NCI-H2107 treated with DMSO at 0.1 percent for 48 hours (cell line): ENCODE measurements around the gene TRPM5.

Source experiments
- DNase-seq: peaks from one replicate; lab custom pipeline; 2025; ENCODE audit not compliant: unreplicated experiment; lab: John Stamatoyannopoulos, UW

The TRPM5 gene

GRCh38 chr11:2421996-2422395, 22.3 kb downstream of the TRPM5 start:
- no peak for DNase-seq

GRCh38 chr11:2421226-2421994, 22.9 kb downstream of the TRPM5 start:
- no peak for DNase-seq

GRCh38 chr11:2420502-2421225, 23.6 kb downstream of the TRPM5 start:
- DNase-seq, result peak; percentile 14

DNA sequence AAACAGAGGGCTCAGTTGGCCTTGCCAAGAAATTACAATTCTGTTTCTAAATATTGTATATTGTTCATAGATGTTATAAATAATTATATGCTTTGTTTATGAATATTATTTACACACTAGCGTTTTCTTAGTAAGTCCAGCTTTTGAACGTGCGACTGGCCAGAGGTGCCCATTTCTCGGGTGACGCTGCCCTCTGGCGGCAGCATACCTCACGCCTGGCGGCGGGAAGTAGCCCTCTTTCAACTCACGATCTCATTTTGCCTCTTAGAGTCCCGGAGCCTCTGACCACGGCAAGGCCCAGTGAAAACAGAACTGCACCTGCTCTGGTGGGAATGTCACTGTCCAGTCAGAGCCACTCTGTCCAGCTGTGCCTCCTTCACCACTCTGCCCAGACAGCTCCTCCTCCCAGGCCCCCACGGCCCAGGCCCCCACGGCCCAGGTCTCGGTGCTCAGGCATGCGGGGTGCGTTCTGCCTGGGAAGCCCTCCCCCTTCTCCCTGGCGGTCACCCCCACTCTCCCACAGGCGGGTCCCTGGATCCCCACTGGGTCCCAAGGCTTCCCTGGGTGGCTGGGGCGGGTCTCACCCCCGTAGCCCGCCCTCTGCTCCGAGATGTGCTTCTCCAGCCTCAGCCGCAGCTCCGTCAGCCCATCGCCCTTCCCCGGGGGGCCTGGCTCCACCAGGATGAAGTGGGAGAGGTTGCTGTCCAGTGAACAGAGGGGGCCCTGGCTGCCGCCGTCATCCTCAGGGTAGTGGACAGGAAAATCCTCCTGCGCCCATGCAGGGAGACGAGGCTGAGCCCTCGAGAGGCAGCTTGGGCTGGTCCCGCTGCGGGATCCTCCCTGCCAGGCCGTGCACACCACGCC, 24.4 kb downstream of the TRPM5 start:
- DNase-seq, result no peak

GRCh38 chr11:2418693-2419360, 25.5 kb downstream of the TRPM5 start:
- no peak for DNase-seq

- DNase-seq, result no peak
Measured at GRCh38 chr11:2417856-2418692, 26.2 kb downstream of the TRPM5 start.

- no peak for DNase-seq
Measured at GRCh38 chr11:2416765-2417164, 27.5 kb downstream of the TRPM5 start.

- no peak for DNase-seq
Measured at GRCh38 chr11:2415601-2416380, 28.5 kb downstream of the TRPM5 start.

- DNase-seq, result no peak
Measured at GRCh38 chr11:2415171-2415570, 29.1 kb downstream of the TRPM5 start.

DNA sequence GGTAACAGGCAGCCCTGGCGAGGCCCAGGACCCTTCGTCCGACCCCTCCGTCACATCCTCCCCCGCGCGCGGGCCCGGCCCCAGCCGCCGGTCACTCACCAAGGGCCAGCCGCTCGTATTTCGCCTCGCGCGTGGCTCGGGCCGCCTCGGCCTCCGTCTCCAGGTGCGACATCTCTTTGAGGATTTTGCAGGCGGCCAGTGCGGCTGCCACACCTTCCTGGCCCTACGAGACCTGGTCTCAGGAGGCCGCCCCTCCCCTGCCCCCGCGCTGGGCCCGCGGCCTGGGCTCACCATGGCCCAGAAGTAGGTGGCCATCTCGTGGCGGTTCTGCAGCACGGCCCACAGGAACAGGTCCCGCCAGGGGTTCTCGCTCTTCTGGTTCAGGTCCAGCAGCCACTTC, 29.7 kb downstream of the TRPM5 start:
- DNase-seq, result no peak

DNA sequence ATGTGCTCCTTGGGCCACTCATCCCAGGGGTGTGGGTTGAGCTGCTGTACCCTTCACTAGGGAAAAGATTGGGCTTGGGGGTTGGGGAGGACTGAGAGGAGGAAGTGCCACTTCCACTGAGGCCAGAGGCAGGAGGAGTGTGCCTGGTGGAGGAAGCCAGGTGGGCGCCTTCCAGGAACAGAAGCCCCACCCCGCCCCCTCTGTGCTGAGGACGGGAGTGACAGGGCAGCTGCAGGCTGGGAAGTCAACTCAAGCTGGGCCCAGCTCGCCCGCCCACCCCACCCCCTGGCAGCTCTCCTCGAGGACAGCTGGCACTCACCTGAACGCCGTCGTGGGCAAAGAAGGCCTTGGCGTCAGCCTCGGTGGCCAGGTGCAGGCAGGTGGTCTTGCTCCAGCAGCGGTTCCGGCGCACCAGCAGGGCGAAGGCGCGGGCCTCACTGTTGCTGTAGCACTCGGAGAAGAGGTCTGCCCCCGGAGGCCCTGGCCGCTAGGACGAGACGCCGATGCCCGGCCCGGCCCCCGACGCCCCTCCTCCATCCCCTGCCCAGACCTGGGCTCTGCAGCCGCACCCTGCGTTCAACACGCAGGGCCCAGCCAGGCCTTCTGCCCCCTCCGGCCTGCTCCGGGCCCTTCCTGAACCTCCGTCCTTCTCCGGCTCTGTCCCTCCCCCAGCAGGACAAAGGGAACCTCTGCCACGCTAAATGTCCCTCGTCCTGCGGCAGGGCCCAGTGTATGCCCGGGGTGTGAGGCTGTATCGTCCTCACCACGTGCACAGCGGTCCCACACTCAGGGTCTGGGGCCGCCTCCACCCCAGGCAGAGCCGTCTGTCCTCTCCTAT, 30.4 kb downstream of the TRPM5 start:
- no peak for DNase-seq

DNA sequence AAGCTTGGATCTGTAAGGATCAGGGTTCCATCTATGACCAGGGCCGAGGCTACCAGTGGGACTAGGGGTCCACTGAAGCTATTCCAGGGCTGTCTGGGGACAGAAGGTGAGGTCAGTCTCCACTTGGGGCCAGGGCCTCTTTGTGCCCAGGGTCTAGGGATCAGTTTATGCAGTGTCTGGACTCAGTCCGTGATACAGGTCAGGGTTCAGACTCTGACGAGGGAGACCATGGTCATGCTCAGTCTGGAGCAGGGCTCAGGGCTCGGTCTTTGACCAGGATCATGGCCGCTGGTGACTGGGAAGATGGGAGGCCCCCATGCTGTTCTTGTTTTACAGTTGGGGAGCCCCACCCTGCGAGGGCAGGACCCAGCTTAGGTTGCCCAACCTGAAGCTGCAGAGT, 32.0 kb downstream of the TRPM5 start:
- no peak for DNase-seq

DNA sequence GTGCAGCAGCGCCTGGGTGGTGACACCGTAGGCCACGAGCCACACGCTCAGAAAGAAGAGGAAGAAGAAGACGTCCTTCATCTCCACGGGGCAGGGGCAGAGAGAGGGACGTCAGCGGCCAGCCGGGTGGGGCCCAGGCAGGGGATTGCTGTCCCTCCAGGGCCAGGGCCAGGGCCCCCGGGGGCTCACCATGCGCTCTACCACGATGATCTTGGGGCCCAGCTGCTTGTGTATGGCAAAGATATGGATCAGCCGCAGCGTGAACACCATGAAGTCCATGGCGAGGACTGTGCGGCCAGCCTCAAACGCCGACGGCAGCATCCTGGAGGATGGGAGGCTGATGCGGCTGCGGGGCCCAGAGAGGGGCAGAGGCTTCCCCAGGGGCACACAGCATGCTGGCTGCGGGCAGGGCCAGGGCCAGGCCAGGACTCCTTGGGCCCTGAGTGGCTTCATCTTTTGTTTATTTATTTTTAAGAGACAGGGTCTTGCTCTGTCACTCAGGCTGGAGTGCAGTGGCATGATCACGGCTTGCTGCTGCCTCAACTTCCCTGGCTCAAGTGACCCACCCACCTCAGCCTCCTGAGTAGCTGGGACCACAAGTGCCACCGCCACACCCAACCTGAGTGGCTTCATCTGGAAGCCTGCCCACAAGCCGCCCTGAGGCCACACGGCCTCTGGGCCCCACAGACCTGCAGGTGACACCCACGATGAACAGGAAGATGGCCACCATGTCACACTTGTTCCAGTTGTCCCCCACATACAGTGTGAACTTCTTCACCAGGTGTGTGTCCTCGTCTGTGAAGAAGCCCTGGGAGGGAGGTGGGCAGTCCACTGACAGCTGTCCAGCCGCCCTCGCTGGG, 32.6 kb downstream of the TRPM5 start:
- DNase-seq, result no peak

DNA sequence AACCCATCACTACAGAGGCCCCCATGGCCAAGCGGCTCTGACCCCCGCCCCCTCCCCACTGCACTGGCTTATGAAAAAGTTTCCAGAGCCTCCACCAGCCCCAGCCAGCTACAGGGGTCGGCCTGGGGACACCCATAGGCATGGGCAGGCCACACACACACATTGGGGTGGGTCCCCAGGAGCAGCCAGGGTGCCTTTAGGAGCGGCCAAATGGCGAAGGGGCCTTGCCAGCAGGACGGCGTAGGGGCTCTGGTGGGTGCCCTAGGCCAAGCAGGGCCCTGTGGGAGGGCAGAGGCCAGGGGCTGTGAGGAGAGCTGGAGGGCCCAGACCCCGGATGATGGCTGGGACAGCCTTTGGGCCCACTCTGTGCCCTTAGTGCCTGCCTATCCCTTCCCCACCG, 33.7 kb downstream of the TRPM5 start:
- no peak for DNase-seq

DNA sequence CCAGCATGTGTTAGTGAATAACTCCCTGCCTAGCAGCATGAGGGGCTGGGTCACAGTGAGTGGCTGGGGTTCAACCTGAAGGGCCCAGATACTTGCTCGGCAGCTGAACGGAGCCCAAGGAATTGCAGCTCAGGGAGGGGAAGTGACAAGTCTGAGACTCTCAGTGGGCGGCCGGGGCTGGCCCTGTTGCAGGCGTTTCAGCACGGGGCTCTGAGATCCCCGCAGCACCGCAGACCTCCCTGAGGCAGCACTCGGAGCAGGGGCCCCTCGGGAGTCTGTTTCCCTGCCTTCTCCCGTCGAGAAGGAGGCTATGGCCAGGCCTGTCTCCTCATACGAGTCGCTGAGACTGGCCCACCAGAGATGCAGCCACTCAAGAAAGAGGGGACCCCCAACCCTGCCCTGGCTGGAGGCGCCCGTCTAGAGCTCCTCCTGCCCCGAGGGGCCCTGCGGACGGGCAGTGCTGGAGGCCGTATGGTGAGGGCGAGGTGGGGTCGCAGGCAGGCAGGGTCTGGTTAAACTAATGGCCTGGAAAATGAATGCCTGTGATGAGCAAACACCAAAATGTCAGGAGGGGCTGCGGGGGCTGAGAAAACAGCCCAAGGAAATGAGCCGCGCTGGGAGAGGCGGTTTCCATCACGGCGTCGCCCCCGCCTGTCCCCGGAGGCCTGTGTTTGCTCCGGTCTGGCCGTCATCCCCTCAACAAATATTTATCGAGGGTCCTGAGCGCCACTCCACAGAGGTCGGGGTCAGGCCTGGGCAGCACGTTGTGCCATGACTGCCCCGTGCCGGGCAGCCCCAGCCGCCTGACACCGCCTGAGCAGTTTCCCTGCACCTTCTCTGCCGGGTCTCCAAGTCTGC, 34.5 kb downstream of the TRPM5 start:
- DNase-seq, result no peak

GRCh38 chr11:2409126-2409525, 35.2 kb downstream of the TRPM5 start:
- no peak for DNase-seq

GRCh38 chr11:2408671-2409070, 35.6 kb downstream of the TRPM5 start:
- no peak for DNase-seq
